WTC11 (cell line): ENCODE data around the gene KSR1. TPM values are rescaled to one million over a fixed set of nuclear protein-coding genes. Genes with fewer than 3 reads are reported as not detected.

Experiments used
- ATAC-seq: fragments of 200-7000 bp; cut with Tn5 transposase; 2 replicates; pipeline ENCODE4 v1.10.0; 2021; ENCODE audit warnings: mild to moderate bottlenecking, moderate library complexity
- CTCF ChIA-PET: fragments of 300-600 bp; sonication (Branson Sonifier 250); formaldehyde crosslinking; loops from one replicate; lab custom pipeline; 2021; ENCODE audit warnings: antibody characterized with exemption; lab: Charles Lee
- POLR2A ChIA-PET: fragments of 350-600 bp; sonication (Branson Sonifier 250); formaldehyde crosslinking; loops from one replicate; lab custom pipeline; 2021; ENCODE audit warnings: antibody characterized with exemption; lab: Charles Lee
- DNase-seq: peaks from one replicate; pipeline ENCODE4 v3.0.0; 2021; ENCODE audit warnings: low spot score
- H3K27ac Mint-ChIP-seq: 2 replicates; pipeline ENCODE4 v1.8.0; 2021; ENCODE audit warnings: mixed read lengths
- H3K27me3 Mint-ChIP-seq: 2 replicates; pipeline ENCODE4 v1.8.0; 2021; ENCODE audit warnings: low read depth, mild to moderate bottlenecking, moderate library complexity, mixed read lengths
- H3K36me3 Mint-ChIP-seq: 2 replicates; pipeline ENCODE4 v1.8.0; 2021; ENCODE audit warnings: mixed read lengths
- H3K4me1 Mint-ChIP-seq: 2 replicates; pipeline ENCODE4 v1.8.0; 2022; ENCODE audit warnings: mixed read lengths
- H3K4me3 Mint-ChIP-seq: 2 replicates; pipeline ENCODE4 v1.8.0; 2021; ENCODE audit warnings: mild to moderate bottlenecking, moderate library complexity, mixed read lengths
- H3K9me3 Mint-ChIP-seq: 2 replicates; pipeline ENCODE4 v1.8.0; 2021; ENCODE audit warnings: mixed read lengths
- EMX1 ChIP-seq: fragments of 250-450 bp; sonication (Bioruptor Pico); IDR thresholded peaks from 2 replicates; pipeline ENCODE4 v1.8.0; 2021; ENCODE audit warnings: mild to moderate bottlenecking
- ERG ChIP-seq: fragments of 250-450 bp; sonication (Bioruptor Pico); IDR thresholded peaks from 2 replicates; pipeline ENCODE4 v1.8.0; 2021; ENCODE audit warnings: mild to moderate bottlenecking
- ESRRA ChIP-seq: sonication (generic); formaldehyde crosslinking; IDR thresholded peaks from 2 replicates; pipeline ENCODE4 v1.8.1; 2022; ENCODE audit warnings: mild to moderate bottlenecking, missing genetic modification reagents, borderline replicate concordance
- ETV6 ChIP-seq: sonication (generic); formaldehyde crosslinking; IDR thresholded peaks from 2 replicates; pipeline ENCODE4 v1.8.1; 2022; ENCODE audit warnings: mild to moderate bottlenecking, missing genetic modification reagents
- FOXK1 ChIP-seq: sonication (generic); formaldehyde crosslinking; IDR thresholded peaks from 2 replicates; pipeline ENCODE4 v1.8.0; 2022; ENCODE audit warnings: mild to moderate bottlenecking, moderate library complexity, missing genetic modification reagents
- GABPB1 ChIP-seq: sonication (generic); formaldehyde crosslinking; IDR thresholded peaks from 2 replicates; pipeline ENCODE4 v1.8.1; 2023; ENCODE audit warnings: mild to moderate bottlenecking, missing genetic modification reagents
- HMGA2 ChIP-seq: fragments of 250-450 bp; sonication (Bioruptor Pico); IDR thresholded peaks from 2 replicates; pipeline ENCODE4 v1.4.0; 2021; ENCODE audit warnings: mild to moderate bottlenecking, moderate library complexity
- IRF2 ChIP-seq: sonication (generic); formaldehyde crosslinking; IDR thresholded peaks from 2 replicates; pipeline ENCODE4 v1.8.0; 2022; ENCODE audit warnings: low read depth, missing genetic modification reagents, borderline replicate concordance
- JUN ChIP-seq: sonication (generic); formaldehyde crosslinking; IDR thresholded peaks from 2 replicates; pipeline ENCODE4 v1.8.0; 2023; ENCODE audit warnings: mild to moderate bottlenecking, missing genetic modification reagents
- NR3C1 ChIP-seq: sonication (generic); formaldehyde crosslinking; conservative IDR thresholded peaks from 2 replicates; pipeline ENCODE4 v1.8.1; 2023; ENCODE audit warnings: low read depth, mild to moderate bottlenecking, missing genetic modification reagents
- OVOL2 ChIP-seq: fragments of 250-450 bp; sonication (Bioruptor Pico); IDR thresholded peaks from 2 replicates; pipeline ENCODE4 v1.9.0; 2021; ENCODE audit warnings: mild to moderate bottlenecking, borderline replicate concordance
- SMAD4 ChIP-seq: sonication (generic); formaldehyde crosslinking; IDR thresholded peaks from 2 replicates; pipeline ENCODE4 v1.8.0; 2022; ENCODE audit warnings: mild to moderate bottlenecking, missing genetic modification reagents
- USF1 ChIP-seq: sonication (generic); formaldehyde crosslinking; IDR thresholded peaks from 2 replicates; pipeline ENCODE4 v1.8.0; 2022; ENCODE audit warnings: mild to moderate bottlenecking, missing genetic modification reagents
- USF2 ChIP-seq: sonication (generic); formaldehyde crosslinking; IDR thresholded peaks from 2 replicates; pipeline ENCODE4 v1.8.1; 2023; ENCODE audit warnings: mild to moderate bottlenecking, missing genetic modification reagents, moderate library complexity
- total RNA-seq: library from RNA; stranded (reverse); gene quantifications from 3 replicates; pipeline ENCODE4 v1.2.3, GENCODE V29; 2021
- TF ChIP-seq, protein P1 (sequence below): sonication (generic); formaldehyde crosslinking; IDR thresholded peaks from 2 replicates; pipeline ENCODE4 v1.8.0; 2022; ENCODE audit warnings: mild to moderate bottlenecking, missing genetic modification reagents
- TF ChIP-seq, protein P2 (sequence below): sonication (generic); formaldehyde crosslinking; IDR thresholded peaks from 2 replicates; pipeline ENCODE4 v1.8.0; 2023; ENCODE audit warnings: missing genetic modification reagents, mild to moderate bottlenecking, borderline replicate concordance
- TF ChIP-seq, protein P3 (sequence below): sonication (generic); formaldehyde crosslinking; IDR thresholded peaks from 2 replicates; pipeline ENCODE4 v1.8.1; 2023; ENCODE audit warnings: mild to moderate bottlenecking, missing genetic modification reagents
- TF ChIP-seq, protein P4 (sequence below): sonication (generic); formaldehyde crosslinking; IDR thresholded peaks from 2 replicates; pipeline ENCODE4 v1.8.1; 2022; ENCODE audit warnings: mild to moderate bottlenecking, missing genetic modification reagents, moderate library complexity, borderline replicate concordance

The KSR1 gene
- total RNA-seq, 1 experiment from 2014 or later: 45.5 TPM

GRCh38 chr17:27494192-27495091 lies 38.2 kb downstream of the KSR1 start:
- Mint-ChIP-seq H3K4me3 (peak overlapping the region; percentile 25), H3K9me3 (peaks cover 1% of the 10 kb centered on the region; the same call in 1 of the 2 replicates), H3K36me3 (peaks cover 4% of the 10 kb centered on the region), H3K27me3 (no peaks in the 10 kb centered on the region), H3K27ac (peak overlapping the region; percentile 93), H3K4me1 (peaks cover 86% of the 10 kb centered on the region)
- DNase-seq (no peak), ATAC-seq (peak; percentile 34)
- POLR2A ChIA-PET: interaction anchor here (1.0 kb wide), 1 partner anchor 39 kb away, joined by 4 read pairs; the partner anchor contains the start of gene KSR1
- CTCF ChIA-PET: interaction anchor here (0.8 to 2.9 kb wide), 20 partner anchors 11 to 194 kb away, joined by 3 to 10 read pairs (median 4); partner anchors contain the start of gene KSR1
- TF ChIP-seq USF2 (CRISPR knock-in tag) (peak; percentile 86), USF1 (CRISPR knock-in tag) (peak; percentile 78), FOXK1 (CRISPR knock-in tag) (no peak), GABPB1 (CRISPR knock-in tag) (peak; percentile 26; the same call in 1 of the 2 replicates)

DNA sequence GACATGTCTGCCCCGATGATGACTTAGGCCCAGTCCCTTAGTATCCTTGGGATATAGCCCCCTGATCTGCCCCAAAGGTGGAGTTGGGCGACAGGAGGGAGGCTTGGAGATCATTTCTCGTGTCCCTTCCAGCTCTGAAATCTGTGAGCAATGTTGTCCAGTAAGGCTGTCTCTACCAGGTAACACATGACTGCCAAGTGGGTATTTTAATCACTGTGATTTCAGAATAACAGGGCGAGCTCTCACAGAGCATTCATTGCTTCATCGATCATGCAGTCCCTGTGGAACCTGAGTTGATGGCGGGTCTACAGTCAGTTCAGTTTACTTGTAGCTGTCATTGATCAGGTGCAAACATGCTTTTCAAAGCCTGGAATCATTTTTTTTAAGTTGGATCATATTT lies 39.2 kb downstream of the KSR1 start:
- POLR2A ChIA-PET: no interaction called here
- Mint-ChIP-seq H3K27ac (peak overlapping the region; percentile 49), H3K9me3 (peaks cover 11% of the 10 kb centered on the region), H3K36me3 (peaks cover 14% of the 10 kb centered on the region), H3K27me3 (no peaks in the 10 kb centered on the region), H3K4me1 (peaks cover 76% of the 10 kb centered on the region), H3K4me3 (no peak overlapping the region)
- TF ChIP-seq HMGA2 (CRISPR knock-in tag): no peak
- TF ChIP-seq JUN (CRISPR knock-in tag): no peak
- TF ChIP-seq EMX1: no peak
- TF ChIP-seq, protein P1, sequence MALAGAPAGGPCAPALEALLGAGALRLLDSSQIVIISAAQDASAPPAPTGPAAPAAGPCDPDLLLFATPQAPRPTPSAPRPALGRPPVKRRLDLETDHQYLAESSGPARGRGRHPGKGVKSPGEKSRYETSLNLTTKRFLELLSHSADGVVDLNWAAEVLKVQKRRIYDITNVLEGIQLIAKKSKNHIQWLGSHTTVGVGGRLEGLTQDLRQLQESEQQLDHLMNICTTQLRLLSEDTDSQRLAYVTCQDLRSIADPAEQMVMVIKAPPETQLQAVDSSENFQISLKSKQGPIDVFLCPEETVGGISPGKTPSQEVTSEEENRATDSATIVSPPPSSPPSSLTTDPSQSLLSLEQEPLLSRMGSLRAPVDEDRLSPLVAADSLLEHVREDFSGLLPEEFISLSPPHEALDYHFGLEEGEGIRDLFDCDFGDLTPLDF (CRISPR knock-in tag): no peak
- TF ChIP-seq, protein P2, sequence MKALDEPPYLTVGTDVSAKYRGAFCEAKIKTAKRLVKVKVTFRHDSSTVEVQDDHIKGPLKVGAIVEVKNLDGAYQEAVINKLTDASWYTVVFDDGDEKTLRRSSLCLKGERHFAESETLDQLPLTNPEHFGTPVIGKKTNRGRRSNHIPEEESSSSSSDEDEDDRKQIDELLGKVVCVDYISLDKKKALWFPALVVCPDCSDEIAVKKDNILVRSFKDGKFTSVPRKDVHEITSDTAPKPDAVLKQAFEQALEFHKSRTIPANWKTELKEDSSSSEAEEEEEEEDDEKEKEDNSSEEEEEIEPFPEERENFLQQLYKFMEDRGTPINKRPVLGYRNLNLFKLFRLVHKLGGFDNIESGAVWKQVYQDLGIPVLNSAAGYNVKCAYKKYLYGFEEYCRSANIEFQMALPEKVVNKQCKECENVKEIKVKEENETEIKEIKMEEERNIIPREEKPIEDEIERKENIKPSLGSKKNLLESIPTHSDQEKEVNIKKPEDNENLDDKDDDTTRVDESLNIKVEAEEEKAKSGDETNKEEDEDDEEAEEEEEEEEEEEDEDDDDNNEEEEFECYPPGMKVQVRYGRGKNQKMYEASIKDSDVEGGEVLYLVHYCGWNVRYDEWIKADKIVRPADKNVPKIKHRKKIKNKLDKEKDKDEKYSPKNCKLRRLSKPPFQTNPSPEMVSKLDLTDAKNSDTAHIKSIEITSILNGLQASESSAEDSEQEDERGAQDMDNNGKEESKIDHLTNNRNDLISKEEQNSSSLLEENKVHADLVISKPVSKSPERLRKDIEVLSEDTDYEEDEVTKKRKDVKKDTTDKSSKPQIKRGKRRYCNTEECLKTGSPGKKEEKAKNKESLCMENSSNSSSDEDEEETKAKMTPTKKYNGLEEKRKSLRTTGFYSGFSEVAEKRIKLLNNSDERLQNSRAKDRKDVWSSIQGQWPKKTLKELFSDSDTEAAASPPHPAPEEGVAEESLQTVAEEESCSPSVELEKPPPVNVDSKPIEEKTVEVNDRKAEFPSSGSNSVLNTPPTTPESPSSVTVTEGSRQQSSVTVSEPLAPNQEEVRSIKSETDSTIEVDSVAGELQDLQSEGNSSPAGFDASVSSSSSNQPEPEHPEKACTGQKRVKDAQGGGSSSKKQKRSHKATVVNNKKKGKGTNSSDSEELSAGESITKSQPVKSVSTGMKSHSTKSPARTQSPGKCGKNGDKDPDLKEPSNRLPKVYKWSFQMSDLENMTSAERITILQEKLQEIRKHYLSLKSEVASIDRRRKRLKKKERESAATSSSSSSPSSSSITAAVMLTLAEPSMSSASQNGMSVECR (CRISPR knock-in tag): no peak
- TF ChIP-seq ERG (CRISPR knock-in tag): no peak
- TF ChIP-seq OVOL2 (CRISPR knock-in tag): no peak
- TF ChIP-seq ETV6: no peak
- TF ChIP-seq NR3C1: no peak
- TF ChIP-seq, protein P3, sequence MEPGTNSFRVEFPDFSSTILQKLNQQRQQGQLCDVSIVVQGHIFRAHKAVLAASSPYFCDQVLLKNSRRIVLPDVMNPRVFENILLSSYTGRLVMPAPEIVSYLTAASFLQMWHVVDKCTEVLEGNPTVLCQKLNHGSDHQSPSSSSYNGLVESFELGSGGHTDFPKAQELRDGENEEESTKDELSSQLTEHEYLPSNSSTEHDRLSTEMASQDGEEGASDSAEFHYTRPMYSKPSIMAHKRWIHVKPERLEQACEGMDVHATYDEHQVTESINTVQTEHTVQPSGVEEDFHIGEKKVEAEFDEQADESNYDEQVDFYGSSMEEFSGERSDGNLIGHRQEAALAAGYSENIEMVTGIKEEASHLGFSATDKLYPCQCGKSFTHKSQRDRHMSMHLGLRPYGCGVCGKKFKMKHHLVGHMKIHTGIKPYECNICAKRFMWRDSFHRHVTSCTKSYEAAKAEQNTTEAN (CRISPR knock-in tag): no peak
- TF ChIP-seq, protein P4, sequence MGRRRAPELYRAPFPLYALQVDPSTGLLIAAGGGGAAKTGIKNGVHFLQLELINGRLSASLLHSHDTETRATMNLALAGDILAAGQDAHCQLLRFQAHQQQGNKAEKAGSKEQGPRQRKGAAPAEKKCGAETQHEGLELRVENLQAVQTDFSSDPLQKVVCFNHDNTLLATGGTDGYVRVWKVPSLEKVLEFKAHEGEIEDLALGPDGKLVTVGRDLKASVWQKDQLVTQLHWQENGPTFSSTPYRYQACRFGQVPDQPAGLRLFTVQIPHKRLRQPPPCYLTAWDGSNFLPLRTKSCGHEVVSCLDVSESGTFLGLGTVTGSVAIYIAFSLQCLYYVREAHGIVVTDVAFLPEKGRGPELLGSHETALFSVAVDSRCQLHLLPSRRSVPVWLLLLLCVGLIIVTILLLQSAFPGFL (CRISPR knock-in tag): no peak
- no peak for TF ChIP-seq ESRRA (CRISPR knock-in tag)
- TF ChIP-seq SMAD4 (CRISPR knock-in tag): no peak
- TF ChIP-seq IRF2 (CRISPR knock-in tag): no peak
- CTCF ChIA-PET: interaction anchor here (0.9 to 2.9 kb wide), 10 partner anchors 16 to 104 kb away, joined by 3 to 10 read pairs (median 6); partner anchors contain the start of gene KSR1
- no peak for ATAC-seq
- DNase-seq: no peak
